Measurements from ENCODE around the gene CLCNKB. TPM values are rescaled to one million over a fixed set of nuclear protein-coding genes. Genes with fewer than 3 reads are reported as not detected.

The CLCNKB gene
- total RNA-seq, 1 experiment from 2014 or later, result 0.81 TPM

DNA sequence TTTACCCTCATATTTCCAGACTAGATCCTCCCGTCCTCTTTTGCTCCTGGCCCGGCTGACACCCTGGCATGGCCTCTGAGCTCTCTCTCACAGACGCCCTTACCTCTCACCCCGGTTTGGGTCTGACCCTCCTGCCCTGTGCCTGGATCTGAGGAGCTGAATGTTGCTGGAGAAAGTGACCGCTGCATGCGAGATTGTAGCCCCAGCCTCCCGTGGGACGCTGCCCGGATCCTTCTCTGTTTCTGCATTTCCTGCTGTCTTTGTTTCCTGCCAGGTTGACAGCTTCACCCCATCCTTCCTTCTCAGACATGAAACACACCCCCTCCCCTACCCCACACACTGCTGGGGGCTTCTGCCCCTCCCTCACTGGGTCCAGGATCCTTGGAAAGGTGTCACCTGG lies 20.3 kb downstream of the CLCNKB start:
- ATAC-seq, result no peak
- CTCF ChIA-PET, result interaction anchor here (1.7 kb wide), 1 partner anchor 9 kb away, joined by 5 read pairs; the partner anchor contains the start of gene FAM131C

GRCh38 chr1:16064536-16065268 lies 21.1 kb downstream of the CLCNKB start:
- intact Hi-C loops (cut with micrococcal nuclease), result no loop called here
- DNase-seq (ENCODE audit: low read depth, low spot score), result no peak
- no TSS peak for BruUV-seq (replicated peaks)
- H3K27me3 ChIP-seq (ENCODE audit: insufficient read depth, low read length), result no peaks in the 10 kb centered on the region
- H3K36me3 ChIP-seq (ENCODE audit: control insufficient read depth in 1 of 2, insufficient read depth in 2 of 2, low read length in 2 of 2), result no peaks in the 10 kb centered on the region
- H2AFZ ChIP-seq (ENCODE audit: low read depth, low read length, poor library complexity, severe bottlenecking), result no peak overlapping the region
- no peak overlapping the region for H3K4me2 ChIP-seq (ENCODE audit: low read length)
- H3K9me2 ChIP-seq (ENCODE audit: insufficient read depth), result no peaks in the 10 kb centered on the region
- H4K20me1 ChIP-seq (ENCODE audit: insufficient read depth), result no peaks in the 10 kb centered on the region
- ChIA-PET CTCF (interaction anchor here (1.7 kb wide), 1 partner anchor 9 kb away, joined by 5 read pairs; the partner anchor contains the start of gene FAM131C), POLR2A (no interaction called here), RAD21 (ENCODE audit: low non-redundant PET in 1 of 2, low total read pairs in 2 of 2, uncharacterized antibody in 2 of 2, unreplicated experiment in 2 of 2) (no interaction called here)
- H3K27ac ChIP-seq (ENCODE audit: low read depth, low read length), result no peak overlapping the region
- no peak overlapping the region for H3K4me3 ChIP-seq (replicated peaks in 1 of 2; ENCODE audit: low read depth in 1 of 2, low read length in 2 of 2)
- H3K9ac ChIP-seq (ENCODE audit: low read length), result no peak overlapping the region
- peak; percentile 9; the same call in 1 of the 2 replicates for ATAC-seq
- no peaks in the 10 kb centered on the region for H3K79me2 ChIP-seq (ENCODE audit: insufficient read depth, low read length)
- H3K9me3 ChIP-seq (ENCODE audit: control insufficient read depth in 1 of 2, insufficient read depth in 1 of 2, low read depth in 1 of 2, low read length in 2 of 2), result no peaks in the 10 kb centered on the region
- H3K4me1 ChIP-seq (ENCODE audit: control insufficient read depth in 1 of 2, insufficient read depth in 2 of 2, low read length in 2 of 2), result peaks cover 5 to 9% of the 10 kb centered on the region in 2 experiments; a peak in 3 of 4 replicates
- TF ChIP-seq CTCF (IDR thresholded peaks at IDR 0.05 in 2 of 3, conservative IDR thresholded peaks at IDR 0.05 in 1 of 3; ENCODE audit: borderline replicate concordance in 1 of 3, insufficient read depth in 1 of 3, low read depth in 2 of 3, low read length in 2 of 3), result no peak
- TF ChIP-seq SRF (IDR thresholded peaks at IDR 0.05; ENCODE audit: low read depth), result no peak
- TF ChIP-seq JUND (IDR thresholded peaks at IDR 0.05), result no peak
- no peak for TF ChIP-seq ELF1 (IDR thresholded peaks at IDR 0.05; ENCODE audit: borderline replicate concordance, low read depth)
- no peak for TF ChIP-seq EGR1 (IDR thresholded peaks at IDR 0.05; ENCODE audit: low read depth)
- TF ChIP-seq TCF7L2 (IDR thresholded peaks at IDR 0.05; ENCODE audit: borderline replicate concordance, extremely low read depth, insufficient read depth, insufficient read length), result no peak
- TF ChIP-seq EZH2 (IDR thresholded peaks at IDR 0.05), result no peak
- no peak for TF ChIP-seq RAD21 (IDR thresholded peaks at IDR 0.05; ENCODE audit: low read depth)
- TF ChIP-seq SP1 (IDR thresholded peaks at IDR 0.05; ENCODE audit: low read depth), result no peak
- TF ChIP-seq MAX (IDR thresholded peaks at IDR 0.05), result no peak
- no peak for TF ChIP-seq EZH2phosphoT487 (IDR thresholded peaks at IDR 0.05; ENCODE audit: borderline replicate concordance)
- TF ChIP-seq ZFX (IDR thresholded peaks at IDR 0.05), result no peak
- TF ChIP-seq CEBPB (IDR thresholded peaks at IDR 0.05; ENCODE audit: low read depth), result no peak
- no peak for TF ChIP-seq SIN3A (IDR thresholded peaks at IDR 0.05; ENCODE audit: low read depth)
- TF ChIP-seq POLR2AphosphoS5 (IDR thresholded peaks at IDR 0.05; ENCODE audit: low read depth, low read length), result no peak
- no peak for TF ChIP-seq ZNF274 (IDR thresholded peaks at IDR 0.05; ENCODE audit: low read depth, low read length)
- no peak for TF ChIP-seq CBX3 (IDR thresholded peaks at IDR 0.05; ENCODE audit: low read depth)
- no peak for TF ChIP-seq FOSL1 (IDR thresholded peaks at IDR 0.05; ENCODE audit: low read depth)

More for the DNA sequence above, 20.3 kb downstream of the CLCNKB start:
- H2AFZ ChIP-seq (ENCODE audit: low read depth, low read length, poor library complexity, severe bottlenecking), result no peak overlapping the region
- H3K27ac ChIP-seq (ENCODE audit: low read depth, low read length), result no peak overlapping the region
- H3K9ac ChIP-seq (ENCODE audit: low read length), result no peak overlapping the region
- no peaks in the 10 kb centered on the region for H4K20me1 ChIP-seq (ENCODE audit: insufficient read depth)
- no peak for TF ChIP-seq SP1 (IDR thresholded peaks at IDR 0.05; ENCODE audit: low read depth)
- no peak for TF ChIP-seq CEBPB (IDR thresholded peaks at IDR 0.05; ENCODE audit: low read depth)
- TF ChIP-seq EGR1 (IDR thresholded peaks at IDR 0.05; ENCODE audit: low read depth), result no peak
- no peak for TF ChIP-seq FOSL1 (IDR thresholded peaks at IDR 0.05; ENCODE audit: low read depth)
- no peak for TF ChIP-seq POLR2AphosphoS5 (IDR thresholded peaks at IDR 0.05; ENCODE audit: low read depth, low read length)
- TF ChIP-seq ZNF274 (IDR thresholded peaks at IDR 0.05; ENCODE audit: low read depth, low read length), result no peak
- no peaks in the 10 kb centered on the region for H3K9me2 ChIP-seq (ENCODE audit: insufficient read depth)
- no peak overlapping the region for H3K4me2 ChIP-seq (ENCODE audit: low read length)
- ChIA-PET RAD21 (ENCODE audit: low non-redundant PET in 1 of 2, low total read pairs in 2 of 2, uncharacterized antibody in 2 of 2, unreplicated experiment in 2 of 2) (no interaction called here), POLR2A (no interaction called here)
- no peaks in the 10 kb centered on the region for H3K9me3 ChIP-seq (ENCODE audit: control insufficient read depth in 1 of 2, insufficient read depth in 1 of 2, low read depth in 1 of 2, low read length in 2 of 2)
- peaks cover 5 to 9% of the 10 kb centered on the region in 2 experiments; a peak in 3 of 4 replicates for H3K4me1 ChIP-seq (ENCODE audit: control insufficient read depth in 1 of 2, insufficient read depth in 2 of 2, low read length in 2 of 2)
- intact Hi-C loops (cut with micrococcal nuclease), result no loop called here
- H3K36me3 ChIP-seq (ENCODE audit: control insufficient read depth in 1 of 2, insufficient read depth in 2 of 2, low read length in 2 of 2), result no peaks in the 10 kb centered on the region
- DNase-seq (ENCODE audit: low read depth, low spot score), result no peak
- no peaks in the 10 kb centered on the region for H3K27me3 ChIP-seq (ENCODE audit: insufficient read depth, low read length)
- H3K79me2 ChIP-seq (ENCODE audit: insufficient read depth, low read length), result no peaks in the 10 kb centered on the region
- no peak overlapping the region for H3K4me3 ChIP-seq (replicated peaks in 1 of 2; ENCODE audit: low read depth in 1 of 2, low read length in 2 of 2)
- no TSS peak for BruUV-seq (replicated peaks)

Data from HCT116 (cell line).